Choroid plexus epithelial cell (primary cell): ENCODE data around the gene DUSP2.

Experiments used
- DNase-seq: peaks from one replicate; pipeline ENCODE4 v3.0.0-alpha.2; 2010; ENCODE audit warnings: low read depth
- H3K4me3 ChIP-seq: 2 replicates; pipeline ENCODE4 v1.5.1; 2011; ENCODE audit warnings: low read depth, mild to moderate bottlenecking, control low read depth, low read length, moderate library complexity
- TF ChIP-seq, protein P1 (sequence below): conservative IDR thresholded peaks from 2 replicates; pipeline ENCODE4 v1.5.1; 2011; ENCODE audit warnings: low read depth, mild to moderate bottlenecking, control low read depth, inconsistent platforms, low read length, moderate library complexity

DUSP2 gene

DNA sequence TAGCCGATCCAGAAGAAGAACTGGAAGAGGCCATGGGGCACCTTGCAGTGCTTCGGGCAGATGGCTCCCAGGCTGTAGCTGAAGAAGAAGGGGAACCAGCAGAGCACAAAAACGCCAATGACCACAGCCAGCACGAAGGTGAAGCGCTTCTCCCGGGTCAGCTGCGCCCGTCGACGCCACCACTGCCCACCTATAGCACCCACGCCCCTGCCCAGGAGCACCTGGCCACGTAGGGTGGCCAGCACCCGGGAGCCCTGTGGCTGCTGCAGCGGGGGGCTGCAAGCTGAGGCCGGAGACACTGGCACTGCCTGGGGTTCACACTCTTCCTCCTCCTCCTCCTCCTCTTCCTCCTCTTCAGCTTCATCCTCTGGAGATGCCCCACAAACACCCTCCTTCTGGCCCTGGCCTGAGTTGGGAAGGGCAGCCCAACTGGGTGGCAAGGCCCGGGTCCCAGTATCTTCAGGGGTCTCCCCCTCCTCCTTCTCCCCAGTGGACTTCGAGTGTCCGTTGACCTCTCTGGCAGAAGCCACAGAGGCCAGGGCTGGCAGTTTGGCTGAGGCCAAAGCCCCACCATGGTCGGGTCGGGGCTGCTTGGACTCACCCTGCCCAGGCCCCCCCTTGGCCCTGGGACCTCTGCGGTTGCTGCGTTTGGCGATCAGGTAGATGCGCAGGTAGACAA, 30.2 kb downstream of the DUSP2 start:
- no peak overlapping the region for H3K4me3 ChIP-seq
- TF ChIP-seq, protein P1, sequence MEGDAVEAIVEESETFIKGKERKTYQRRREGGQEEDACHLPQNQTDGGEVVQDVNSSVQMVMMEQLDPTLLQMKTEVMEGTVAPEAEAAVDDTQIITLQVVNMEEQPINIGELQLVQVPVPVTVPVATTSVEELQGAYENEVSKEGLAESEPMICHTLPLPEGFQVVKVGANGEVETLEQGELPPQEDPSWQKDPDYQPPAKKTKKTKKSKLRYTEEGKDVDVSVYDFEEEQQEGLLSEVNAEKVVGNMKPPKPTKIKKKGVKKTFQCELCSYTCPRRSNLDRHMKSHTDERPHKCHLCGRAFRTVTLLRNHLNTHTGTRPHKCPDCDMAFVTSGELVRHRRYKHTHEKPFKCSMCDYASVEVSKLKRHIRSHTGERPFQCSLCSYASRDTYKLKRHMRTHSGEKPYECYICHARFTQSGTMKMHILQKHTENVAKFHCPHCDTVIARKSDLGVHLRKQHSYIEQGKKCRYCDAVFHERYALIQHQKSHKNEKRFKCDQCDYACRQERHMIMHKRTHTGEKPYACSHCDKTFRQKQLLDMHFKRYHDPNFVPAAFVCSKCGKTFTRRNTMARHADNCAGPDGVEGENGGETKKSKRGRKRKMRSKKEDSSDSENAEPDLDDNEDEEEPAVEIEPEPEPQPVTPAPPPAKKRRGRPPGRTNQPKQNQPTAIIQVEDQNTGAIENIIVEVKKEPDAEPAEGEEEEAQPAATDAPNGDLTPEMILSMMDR = no peak
- DNase-seq = no peak

DNA sequence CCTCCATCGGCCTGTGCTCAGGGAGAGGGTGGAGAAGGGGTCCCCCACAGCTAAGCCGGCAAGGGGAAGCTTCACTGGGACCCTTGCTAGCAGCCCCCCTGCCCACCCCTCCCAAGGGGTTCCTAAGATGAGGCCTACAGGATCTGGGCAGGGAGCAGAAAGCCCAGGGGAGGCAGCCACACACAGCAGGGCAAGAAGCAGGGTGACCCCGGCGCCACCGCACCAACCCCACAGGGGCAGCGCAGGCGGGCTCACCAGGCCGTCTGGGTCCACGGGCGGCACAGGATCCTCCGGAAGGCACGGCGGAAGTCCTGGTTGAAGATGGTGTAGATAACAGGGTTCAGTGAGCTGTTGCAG, 30.7 kb downstream of the DUSP2 start:
- no peak overlapping the region for H3K4me3 ChIP-seq
- DNase-seq = no peak
- TF ChIP-seq, protein P1 = no peak

DNA sequence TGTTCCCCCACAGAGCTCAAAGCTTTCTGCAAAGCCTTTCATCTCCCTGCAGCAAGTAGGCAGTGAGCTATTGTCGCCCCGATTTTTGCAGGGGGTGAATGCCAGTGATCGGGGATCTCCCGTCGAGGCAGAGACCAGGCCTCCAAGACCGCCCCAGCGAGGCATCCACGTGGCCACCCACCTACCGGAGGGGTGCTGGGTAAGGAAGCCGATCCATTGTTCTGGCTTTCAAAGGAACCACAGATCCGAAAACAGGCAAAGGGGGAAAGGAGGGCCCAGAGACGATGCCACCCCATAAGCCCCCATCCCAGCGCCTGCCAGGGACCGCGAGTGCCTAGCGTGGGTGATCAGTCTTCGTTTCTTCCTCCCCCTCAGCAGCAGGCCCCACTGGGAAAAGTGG, 31.3 kb downstream of the DUSP2 start:
- DNase-seq = no peak

DNA sequence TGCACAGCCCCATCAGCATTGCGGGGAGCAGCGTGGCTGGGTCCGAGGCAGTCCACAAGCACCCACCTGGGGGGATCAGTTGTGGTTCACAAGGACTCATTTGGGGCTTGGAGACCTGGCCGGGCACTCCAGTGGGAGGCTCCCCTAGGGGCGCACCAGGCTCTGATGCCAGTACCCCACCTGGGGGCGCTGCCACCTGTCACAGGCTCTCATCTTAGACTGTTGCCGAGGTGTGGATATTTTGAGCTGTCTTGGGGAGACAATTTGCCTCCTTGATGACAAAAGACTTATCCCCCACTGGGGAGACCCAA, 31.9 kb downstream of the DUSP2 start:
- H3K4me3 ChIP-seq = no peak overlapping the region
- no peak for DNase-seq
- TF ChIP-seq, protein P1 = no peak

More for the DNA sequence above, 31.3 kb downstream of the DUSP2 start:
- H3K4me3 ChIP-seq = no peak overlapping the region
- TF ChIP-seq, protein P1 = no peak

DNA sequence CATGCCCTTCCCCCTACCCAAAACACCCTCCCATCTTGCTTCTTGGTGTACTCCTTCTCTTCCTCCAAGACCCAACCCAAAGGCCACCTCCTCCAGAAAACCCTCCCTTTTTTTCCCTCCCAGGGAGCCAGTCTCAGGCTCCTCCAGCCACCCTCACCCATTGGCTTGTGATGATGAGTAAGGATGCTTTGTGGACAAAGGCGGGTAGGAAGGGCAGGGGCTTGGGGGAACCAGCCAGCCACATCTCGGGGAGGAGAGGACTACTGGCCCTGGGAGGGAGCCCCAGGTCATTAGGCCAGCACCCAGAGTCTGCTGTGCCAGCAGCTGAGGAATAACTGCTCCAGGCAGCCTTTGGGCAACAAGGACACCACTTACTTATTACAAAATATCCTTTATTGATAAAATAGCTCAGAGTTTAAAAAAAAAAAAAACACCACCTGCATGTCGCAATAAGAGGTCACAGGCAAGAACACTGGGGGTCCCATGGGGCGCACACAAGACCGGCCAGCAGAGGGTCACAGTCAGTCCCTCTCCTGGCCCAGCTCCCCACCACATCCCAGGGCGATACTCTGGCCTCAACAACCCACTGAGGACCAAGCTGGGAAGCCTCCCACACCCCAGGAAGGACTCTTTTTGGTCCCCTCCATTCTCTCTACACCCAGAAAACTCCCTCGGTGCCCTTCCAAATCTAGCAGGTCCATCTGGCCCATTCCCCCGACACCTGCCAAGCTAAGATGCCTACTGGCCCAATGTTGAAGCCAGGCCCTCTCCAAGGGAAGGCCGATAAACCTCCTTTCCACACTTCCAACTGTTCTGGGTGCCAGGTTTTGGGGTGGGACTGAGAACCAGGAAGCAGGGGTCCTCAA, 32.5 kb downstream of the DUSP2 start:
- H3K4me3 ChIP-seq = no peak overlapping the region
- TF ChIP-seq, protein P1 = no peak
- DNase-seq = no peak

DNA sequence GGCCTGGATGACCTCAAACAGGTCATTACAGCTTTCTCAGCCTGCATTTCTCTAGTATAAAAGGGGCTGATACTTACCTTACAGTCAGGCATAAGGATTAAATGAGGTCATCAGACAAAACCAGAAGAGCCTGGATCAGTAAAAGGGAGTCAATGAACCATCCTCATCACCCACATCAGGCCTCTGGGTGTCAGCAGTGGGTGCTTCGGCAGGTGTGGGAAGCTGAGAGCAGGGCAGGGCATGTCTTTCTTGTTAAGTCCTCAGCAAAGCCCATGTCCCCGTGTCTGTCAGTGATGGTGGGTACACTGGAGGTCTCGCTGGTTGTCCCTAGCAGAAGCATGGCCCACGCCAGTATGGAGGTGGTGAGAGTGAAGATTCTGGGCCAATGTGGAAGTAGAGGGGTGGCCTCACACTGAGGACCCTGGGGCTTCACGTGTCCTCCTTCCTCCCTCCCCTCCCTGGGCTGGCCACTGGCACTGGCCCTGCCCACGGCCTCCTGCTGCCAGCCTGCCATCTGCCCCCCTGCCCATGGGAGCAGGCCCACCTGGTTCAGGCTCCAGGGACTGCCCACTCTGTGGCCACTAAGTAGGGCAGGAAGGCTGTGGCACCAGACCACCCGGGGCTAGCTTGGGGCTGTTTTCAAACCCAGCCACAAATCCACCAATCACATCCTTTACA, 33.3 kb downstream of the DUSP2 start:
- H3K4me3 ChIP-seq = no peak overlapping the region
- DNase-seq = no peak
- TF ChIP-seq, protein P1 = no peak
